K562 treated with DMSO at 1 percent for 24 hours (cell line): ENCODE results near the gene KCNJ14. TPM values are rescaled to one million over a fixed set of nuclear protein-coding genes. Genes with fewer than 3 reads are reported as not detected.

ENCODE experiments used
- total RNA-seq: library from RNA; unstranded; fragments of 300-600 nt; gene quantifications from 2 replicates; pipeline ENCODE4 v1.2.3, GENCODE V29; 2022; ENCODE audit warnings: low read depth; ENCODE audit not compliant: insufficient read depth

Gene KCNJ14
- 2.5 and 2.7 TPM in 2 replicates for total RNA-seq

GRCh38 chr19:48455171-48455907, at the start of gene KCNJ14:
Gene KCNJ14 (plus strand): TSS chr19:48455574. CDS start chr19:48461725, 6,151 bp downstream.

GRCh38 chr19:48445606-48446481, 9.5 kb upstream of the KCNJ14 start, which contains the start of gene GRWD1:
Gene GRWD1 (plus strand): TSS chr19:48445983. CDS start chr19:48446006, 23 bp downstream.

GRCh38 chr19:48469289-48469881, 14.0 kb downstream of the KCNJ14 start, which contains the start of gene CYTH2:
Gene CYTH2 (plus strand): TSS chr19:48469369. CDS start chr19:48469508, 139 bp downstream.

GRCh38 chr19:48511800-48512503, 56.6 kb downstream of the KCNJ14 start, which contains the start of gene LMTK3:
Gene LMTK3 (minus strand): TSS chr19:48511835. CDS start chr19:48511576, 259 bp downstream.

Other genes starting within 250 kb of the KCNJ14 start
- 14.6 and 20.0 TPM in 2 replicates for gene CARD8, start 199.7 kb upstream of the KCNJ14 start, total RNA-seq
- not detected in 2 replicates for gene ZNF114, start 185.5 kb upstream of the KCNJ14 start, total RNA-seq
- gene EMP3, start 130.0 kb upstream of the KCNJ14 start, total RNA-seq: 288 and 289 TPM in 2 replicates
- 8.3 and 10.7 TPM in 2 replicates for gene TMEM143, start 91.6 kb upstream of the KCNJ14 start, total RNA-seq
- not detected in 2 replicates for gene SYNGR4, start 91.2 kb upstream of the KCNJ14 start, total RNA-seq
- gene KDELR1, start 64.0 kb upstream of the KCNJ14 start, total RNA-seq: 200 and 223 TPM in 2 replicates
- 29.6 and 31.6 TPM in 2 replicates for gene GRIN2D, start 61.9 kb upstream of the KCNJ14 start, total RNA-seq
- gene GRWD1, start 9.6 kb upstream of the KCNJ14 start, total RNA-seq: 23.9 and 24.2 TPM in 2 replicates
- gene CYTH2, start 13.8 kb downstream of the KCNJ14 start, total RNA-seq: 76.9 and 80.9 TPM in 2 replicates
- 12.2 and 15.6 TPM in 2 replicates for gene LMTK3, start 56.3 kb downstream of the KCNJ14 start, total RNA-seq
- gene SULT2B1, start 96.6 kb downstream of the KCNJ14 start, total RNA-seq: 1.4 and 2.1 TPM in 2 replicates
- gene SPACA4, start 151.2 kb downstream of the KCNJ14 start, total RNA-seq: not detected in 2 replicates
- 0.41 TPM in 1 of 2 replicates, not detected in the other for gene FAM83E, start 159.5 kb downstream of the KCNJ14 start, total RNA-seq
- gene RPL18, start 163.6 kb downstream of the KCNJ14 start, total RNA-seq: 5,284 and 5,688 TPM in 2 replicates
- gene SPHK2, start 163.9 kb downstream of the KCNJ14 start, total RNA-seq: 14.6 and 15.0 TPM in 2 replicates
- gene DBP, start 181.8 kb downstream of the KCNJ14 start, total RNA-seq: 17.2 and 17.8 TPM in 2 replicates
- 10.8 and 16.2 TPM in 2 replicates for gene CA11, start 190.6 kb downstream of the KCNJ14 start, total RNA-seq
- gene NTN5, start 217.4 kb downstream of the KCNJ14 start, total RNA-seq: 0.58 and 1.2 TPM in 2 replicates
- 0.30 and 1.4 TPM in 2 replicates for gene FUT2, start 240.4 kb downstream of the KCNJ14 start, total RNA-seq